K562 (cell line): Measurements from ENCODE around the gene SCNN1B. TPM values are rescaled to one million over a fixed set of nuclear protein-coding genes. Genes with fewer than 3 reads are reported as not detected.

ENCODE experiments used
- CXXC5 ChIP-seq: fragments of 250-450 bp; sonication (Bioruptor Pico); IDR thresholded peaks from 2 replicates; pipeline ENCODE4 v1.8.0; 2022; ENCODE audit warnings: inconsistent platforms, mild to moderate bottlenecking, moderate library complexity
- DNMT1 ChIP-seq: fragments of 450-650 bp; IDR thresholded peaks from 2 replicates; pipeline ENCODE4 v1.6.1; 2016; ENCODE audit warnings: antibody characterized with exemption, mild to moderate bottlenecking
- FOXA3 ChIP-seq, 2 experiments: fragments of 450-650 bp in 1 of 2; sonication (generic) in 1 of 2; formaldehyde crosslinking; IDR thresholded peaks in 1 of 2; conservative IDR thresholded peaks in 1 of 2; 2 replicates each; pipeline versions ENCODE4 v1.4.0 to v1.8.0; 2020 to 2022; ENCODE audit warnings: mild to moderate bottlenecking in 2 of 2, missing genetic modification reagents in 1 of 2
- SMAD2 ChIP-seq: fragments of 150-350 bp; IDR thresholded peaks from 2 replicates; pipeline ENCODE4 v1.6.1; 2014; ENCODE audit warnings: low read depth, mild to moderate bottlenecking, low read length
- TFAM ChIP-seq: fragments of 250-450 bp; sonication (Bioruptor Pico); conservative IDR thresholded peaks from 2 replicates; pipeline ENCODE4 v1.5.0; 2021; ENCODE audit warnings: mild to moderate bottlenecking, moderate library complexity
- polyA plus RNA-seq, 8 experiments: library from polyadenylated mRNA; depleted of rRNA in 4 of 8; stranded (reverse) in 5 of 8; unstranded in 3 of 8; fragments of >200 nt; fragmentation: Nextera tagmentation in 2 of 8; fragmentation: Illumina TruSeq in 1 of 8; extraction: Ambion mirVana in 2 of 8; extraction: Trizol in 1 of 8; gene quantifications; 2 replicates each; pipeline versions ENCODE4 v1.2.1 to v1.2.3, GENCODE V29; 2011 to 2014; ENCODE audit warnings: inconsistent platforms in 1 of 8, missing spikeins in 1 of 8
- total RNA-seq, 7 experiments: library from RNA; depleted of rRNA in 6 of 7; stranded (reverse); fragments of >200 nt in 6 of 7; fragmentation: Illumina TruSeq in 2 of 7; extraction: Trizol in 2 of 7; gene quantifications; 2 replicates each; pipeline versions ENCODE4 v1.2.1 to v1.2.3, GENCODE V29; 2011 to 2021; ENCODE audit warnings: low replicate concordance in 1 of 7
- TF ChIP-seq, protein P1 (sequence below): fragments of 250-450 bp; sonication (Bioruptor Pico); IDR thresholded peaks from 2 replicates; pipeline ENCODE4 v1.4.0; 2020
- TF ChIP-seq, protein P2 (sequence below), 2 experiments: fragments of 450-650 bp; IDR thresholded peaks; 2 replicates each; pipeline ENCODE4 v1.6.1; 2016
- TF ChIP-seq, protein P3 (sequence below): sonication (generic); formaldehyde crosslinking; IDR thresholded peaks from 2 replicates; pipeline ENCODE4 v1.8.1; 2023; ENCODE audit warnings: missing genetic modification reagents, mild to moderate bottlenecking, borderline replicate concordance
- TF ChIP-seq, protein P4 (sequence below): sonication (generic); formaldehyde crosslinking; IDR thresholded peaks from 2 replicates; pipeline ENCODE4 v1.8.0; 2022; ENCODE audit warnings: mild to moderate bottlenecking, missing genetic modification reagents

SCNN1B gene
- total and polyA plus RNA-seq, 9 of the 15 experiments (the other 6 are each of a cell fraction or from before 2014, with no cell fraction given) = not detected

DNA sequence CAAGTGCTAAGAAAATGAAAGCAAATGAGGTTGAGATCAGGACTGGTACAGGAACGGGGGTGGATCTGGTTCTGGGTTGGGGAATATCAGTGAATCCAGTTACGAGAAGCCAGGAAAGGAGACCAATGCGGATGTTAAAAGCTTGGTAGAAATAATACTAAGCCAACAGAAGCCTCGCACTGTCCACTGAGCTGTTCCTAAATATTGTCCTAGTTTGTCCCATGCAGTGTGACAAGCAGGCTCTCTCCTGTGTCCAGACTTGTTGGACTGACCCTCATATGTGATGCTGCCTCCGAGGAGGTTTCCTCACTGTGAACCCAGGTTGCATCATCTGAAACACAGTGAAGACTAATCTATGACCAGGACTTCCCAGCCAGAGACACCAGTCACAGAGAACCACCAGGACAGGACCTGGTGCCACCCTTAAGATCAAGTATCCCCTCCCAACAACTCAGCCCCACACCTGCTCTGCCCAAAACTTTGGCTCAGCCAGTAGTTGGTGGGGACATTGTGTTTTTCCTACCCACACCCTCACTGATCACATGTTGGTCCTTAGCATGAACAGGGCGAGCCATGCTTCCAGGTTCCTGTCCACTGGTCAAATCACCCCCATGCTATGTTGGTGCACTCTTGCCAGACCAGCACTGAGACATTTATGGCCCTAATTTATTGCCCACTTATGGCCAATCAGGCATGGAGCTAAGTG is 32.7 kb upstream of the SCNN1B start (continued):
- TF ChIP-seq, protein P1, sequence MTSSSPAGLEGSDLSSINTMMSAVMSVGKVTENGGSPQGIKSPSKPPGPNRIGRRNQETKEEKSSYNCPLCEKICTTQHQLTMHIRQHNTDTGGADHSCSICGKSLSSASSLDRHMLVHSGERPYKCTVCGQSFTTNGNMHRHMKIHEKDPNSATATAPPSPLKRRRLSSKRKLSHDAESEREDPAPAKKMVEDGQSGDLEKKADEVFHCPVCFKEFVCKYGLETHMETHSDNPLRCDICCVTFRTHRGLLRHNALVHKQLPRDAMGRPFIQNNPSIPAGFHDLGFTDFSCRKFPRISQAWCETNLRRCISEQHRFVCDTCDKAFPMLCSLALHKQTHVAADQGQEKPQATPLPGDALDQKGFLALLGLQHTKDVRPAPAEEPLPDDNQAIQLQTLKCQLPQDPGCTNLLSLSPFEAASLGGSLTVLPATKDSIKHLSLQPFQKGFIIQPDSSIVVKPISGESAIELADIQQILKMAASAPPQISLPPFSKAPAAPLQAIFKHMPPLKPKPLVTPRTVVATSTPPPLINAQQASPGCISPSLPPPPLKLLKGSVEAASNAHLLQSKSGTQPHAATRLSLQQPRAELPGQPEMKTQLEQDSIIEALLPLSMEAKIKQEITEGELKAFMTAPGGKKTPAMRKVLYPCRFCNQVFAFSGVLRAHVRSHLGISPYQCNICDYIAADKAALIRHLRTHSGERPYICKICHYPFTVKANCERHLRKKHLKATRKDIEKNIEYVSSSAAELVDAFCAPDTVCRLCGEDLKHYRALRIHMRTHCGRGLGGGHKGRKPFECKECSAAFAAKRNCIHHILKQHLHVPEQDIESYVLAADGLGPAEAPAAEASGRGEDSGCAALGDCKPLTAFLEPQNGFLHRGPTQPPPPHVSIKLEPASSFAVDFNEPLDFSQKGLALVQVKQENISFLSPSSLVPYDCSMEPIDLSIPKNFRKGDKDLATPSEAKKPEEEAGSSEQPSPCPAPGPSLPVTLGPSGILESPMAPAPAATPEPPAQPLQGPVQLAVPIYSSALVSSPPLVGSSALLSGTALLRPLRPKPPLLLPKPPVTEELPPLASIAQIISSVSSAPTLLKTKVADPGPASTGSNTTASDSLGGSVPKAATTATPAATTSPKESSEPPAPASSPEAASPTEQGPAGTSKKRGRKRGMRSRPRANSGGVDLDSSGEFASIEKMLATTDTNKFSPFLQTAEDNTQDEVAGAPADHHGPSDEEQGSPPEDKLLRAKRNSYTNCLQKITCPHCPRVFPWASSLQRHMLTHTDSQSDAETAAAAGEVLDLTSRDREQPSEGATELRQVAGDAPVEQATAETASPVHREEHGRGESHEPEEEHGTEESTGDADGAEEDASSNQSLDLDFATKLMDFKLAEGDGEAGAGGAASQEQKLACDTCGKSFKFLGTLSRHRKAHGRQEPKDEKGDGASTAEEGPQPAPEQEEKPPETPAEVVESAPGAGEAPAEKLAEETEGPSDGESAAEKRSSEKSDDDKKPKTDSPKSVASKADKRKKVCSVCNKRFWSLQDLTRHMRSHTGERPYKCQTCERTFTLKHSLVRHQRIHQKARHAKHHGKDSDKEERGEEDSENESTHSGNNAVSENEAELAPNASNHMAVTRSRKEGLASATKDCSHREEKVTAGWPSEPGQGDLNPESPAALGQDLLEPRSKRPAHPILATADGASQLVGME (CRISPR knock-in tag) = no peak
- TF ChIP-seq, protein P2, sequence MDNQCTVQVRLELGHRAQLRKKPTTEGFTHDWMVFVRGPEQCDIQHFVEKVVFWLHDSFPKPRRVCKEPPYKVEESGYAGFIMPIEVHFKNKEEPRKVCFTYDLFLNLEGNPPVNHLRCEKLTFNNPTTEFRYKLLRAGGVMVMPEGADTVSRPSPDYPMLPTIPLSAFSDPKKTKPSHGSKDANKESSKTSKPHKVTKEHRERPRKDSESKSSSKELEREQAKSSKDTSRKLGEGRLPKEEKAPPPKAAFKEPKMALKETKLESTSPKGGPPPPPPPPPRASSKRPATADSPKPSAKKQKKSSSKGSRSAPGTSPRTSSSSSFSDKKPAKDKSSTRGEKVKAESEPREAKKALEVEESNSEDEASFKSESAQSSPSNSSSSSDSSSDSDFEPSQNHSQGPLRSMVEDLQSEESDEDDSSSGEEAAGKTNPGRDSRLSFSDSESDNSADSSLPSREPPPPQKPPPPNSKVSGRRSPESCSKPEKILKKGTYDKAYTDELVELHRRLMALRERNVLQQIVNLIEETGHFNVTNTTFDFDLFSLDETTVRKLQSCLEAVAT (IDR thresholded peaks at IDR 0.05) = no peak
- no peak for TF ChIP-seq DNMT1
- TF ChIP-seq, protein P3, sequence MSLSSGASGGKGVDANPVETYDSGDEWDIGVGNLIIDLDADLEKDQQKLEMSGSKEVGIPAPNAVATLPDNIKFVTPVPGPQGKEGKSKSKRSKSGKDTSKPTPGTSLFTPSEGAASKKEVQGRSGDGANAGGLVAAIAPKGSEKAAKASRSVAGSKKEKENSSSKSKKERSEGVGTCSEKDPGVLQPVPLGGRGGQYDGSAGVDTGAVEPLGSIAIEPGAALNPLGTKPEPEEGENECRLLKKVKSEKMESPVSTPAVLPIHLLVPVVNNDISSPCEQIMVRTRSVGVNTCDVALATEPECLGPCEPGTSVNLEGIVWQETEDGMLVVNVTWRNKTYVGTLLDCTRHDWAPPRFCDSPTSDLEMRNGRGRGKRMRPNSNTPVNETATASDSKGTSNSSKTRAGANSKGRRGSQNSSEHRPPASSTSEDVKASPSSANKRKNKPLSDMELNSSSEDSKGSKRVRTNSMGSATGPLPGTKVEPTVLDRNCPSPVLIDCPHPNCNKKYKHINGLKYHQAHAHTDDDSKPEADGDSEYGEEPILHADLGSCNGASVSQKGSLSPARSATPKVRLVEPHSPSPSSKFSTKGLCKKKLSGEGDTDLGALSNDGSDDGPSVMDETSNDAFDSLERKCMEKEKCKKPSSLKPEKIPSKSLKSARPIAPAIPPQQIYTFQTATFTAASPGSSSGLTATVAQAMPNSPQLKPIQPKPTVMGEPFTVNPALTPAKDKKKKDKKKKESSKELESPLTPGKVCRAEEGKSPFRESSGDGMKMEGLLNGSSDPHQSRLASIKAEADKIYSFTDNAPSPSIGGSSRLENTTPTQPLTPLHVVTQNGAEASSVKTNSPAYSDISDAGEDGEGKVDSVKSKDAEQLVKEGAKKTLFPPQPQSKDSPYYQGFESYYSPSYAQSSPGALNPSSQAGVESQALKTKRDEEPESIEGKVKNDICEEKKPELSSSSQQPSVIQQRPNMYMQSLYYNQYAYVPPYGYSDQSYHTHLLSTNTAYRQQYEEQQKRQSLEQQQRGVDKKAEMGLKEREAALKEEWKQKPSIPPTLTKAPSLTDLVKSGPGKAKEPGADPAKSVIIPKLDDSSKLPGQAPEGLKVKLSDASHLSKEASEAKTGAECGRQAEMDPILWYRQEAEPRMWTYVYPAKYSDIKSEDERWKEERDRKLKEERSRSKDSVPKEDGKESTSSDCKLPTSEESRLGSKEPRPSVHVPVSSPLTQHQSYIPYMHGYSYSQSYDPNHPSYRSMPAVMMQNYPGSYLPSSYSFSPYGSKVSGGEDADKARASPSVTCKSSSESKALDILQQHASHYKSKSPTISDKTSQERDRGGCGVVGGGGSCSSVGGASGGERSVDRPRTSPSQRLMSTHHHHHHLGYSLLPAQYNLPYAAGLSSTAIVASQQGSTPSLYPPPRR (CRISPR knock-in tag) = no peak
- TF ChIP-seq SMAD2 = no peak
- 0 out of 2 replicates have a peak, but pooled peaks have one; percentile 33 for TF ChIP-seq CXXC5 (CRISPR knock-in tag)
- TF ChIP-seq, protein P4, sequence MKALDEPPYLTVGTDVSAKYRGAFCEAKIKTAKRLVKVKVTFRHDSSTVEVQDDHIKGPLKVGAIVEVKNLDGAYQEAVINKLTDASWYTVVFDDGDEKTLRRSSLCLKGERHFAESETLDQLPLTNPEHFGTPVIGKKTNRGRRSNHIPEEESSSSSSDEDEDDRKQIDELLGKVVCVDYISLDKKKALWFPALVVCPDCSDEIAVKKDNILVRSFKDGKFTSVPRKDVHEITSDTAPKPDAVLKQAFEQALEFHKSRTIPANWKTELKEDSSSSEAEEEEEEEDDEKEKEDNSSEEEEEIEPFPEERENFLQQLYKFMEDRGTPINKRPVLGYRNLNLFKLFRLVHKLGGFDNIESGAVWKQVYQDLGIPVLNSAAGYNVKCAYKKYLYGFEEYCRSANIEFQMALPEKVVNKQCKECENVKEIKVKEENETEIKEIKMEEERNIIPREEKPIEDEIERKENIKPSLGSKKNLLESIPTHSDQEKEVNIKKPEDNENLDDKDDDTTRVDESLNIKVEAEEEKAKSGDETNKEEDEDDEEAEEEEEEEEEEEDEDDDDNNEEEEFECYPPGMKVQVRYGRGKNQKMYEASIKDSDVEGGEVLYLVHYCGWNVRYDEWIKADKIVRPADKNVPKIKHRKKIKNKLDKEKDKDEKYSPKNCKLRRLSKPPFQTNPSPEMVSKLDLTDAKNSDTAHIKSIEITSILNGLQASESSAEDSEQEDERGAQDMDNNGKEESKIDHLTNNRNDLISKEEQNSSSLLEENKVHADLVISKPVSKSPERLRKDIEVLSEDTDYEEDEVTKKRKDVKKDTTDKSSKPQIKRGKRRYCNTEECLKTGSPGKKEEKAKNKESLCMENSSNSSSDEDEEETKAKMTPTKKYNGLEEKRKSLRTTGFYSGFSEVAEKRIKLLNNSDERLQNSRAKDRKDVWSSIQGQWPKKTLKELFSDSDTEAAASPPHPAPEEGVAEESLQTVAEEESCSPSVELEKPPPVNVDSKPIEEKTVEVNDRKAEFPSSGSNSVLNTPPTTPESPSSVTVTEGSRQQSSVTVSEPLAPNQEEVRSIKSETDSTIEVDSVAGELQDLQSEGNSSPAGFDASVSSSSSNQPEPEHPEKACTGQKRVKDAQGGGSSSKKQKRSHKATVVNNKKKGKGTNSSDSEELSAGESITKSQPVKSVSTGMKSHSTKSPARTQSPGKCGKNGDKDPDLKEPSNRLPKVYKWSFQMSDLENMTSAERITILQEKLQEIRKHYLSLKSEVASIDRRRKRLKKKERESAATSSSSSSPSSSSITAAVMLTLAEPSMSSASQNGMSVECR (CRISPR knock-in tag) = no peak
- TF ChIP-seq TFAM (CRISPR knock-in tag) = no peak
- TF ChIP-seq FOXA3 (CRISPR knock-in tag; conservative IDR thresholded peaks at IDR 0.05 in 1 of 2, IDR thresholded peaks at IDR 0.05 in 1 of 2) = no peak
